ENCODE measurements around the gene NELL1.

The NELL1 gene

GRCh38 chr11:20880094-20880493 lies 210.7 kb downstream of the NELL1 start:
- DNase-seq = no peak

- no peak for DNase-seq
These were observed 212.1 kb downstream of the NELL1 start for GRCh38 chr11:20881328-20882079.

GRCh38 chr11:20887137-20887536 lies 217.8 kb downstream of the NELL1 start:
- DNase-seq = no peak

- no peak for DNase-seq
These were observed 224.9 kb downstream of the NELL1 start for GRCh38 chr11:20894296-20894695.

- DNase-seq = no peak
These were observed 240.8 kb downstream of the NELL1 start for GRCh38 chr11:20909995-20910726.

- DNase-seq = no peak
These were observed 241.3 kb downstream of the NELL1 start for GRCh38 chr11:20910733-20911132.

- no peak for DNase-seq
These were observed 242.9 kb downstream of the NELL1 start for GRCh38 chr11:20912065-20912821.

GRCh38 chr11:20912922-20913512 lies 243.6 kb downstream of the NELL1 start:
- DNase-seq = no peak

- no peak for DNase-seq
These were observed 247.9 kb downstream of the NELL1 start for GRCh38 chr11:20917306-20917705.

GRCh38 chr11:20926799-20927540 lies 257.6 kb downstream of the NELL1 start:
- DNase-seq = peak; percentile 73

GRCh38 chr11:20931029-20931428 lies 261.6 kb downstream of the NELL1 start:
- DNase-seq = no peak

GRCh38 chr11:20933086-20933485 lies 263.7 kb downstream of the NELL1 start:
- no peak for DNase-seq

GRCh38 chr11:20933958-20934357 lies 264.6 kb downstream of the NELL1 start:
- DNase-seq = no peak

- no peak for DNase-seq
These were observed 265.1 kb downstream of the NELL1 start for GRCh38 chr11:20934516-20934915.

GRCh38 chr11:20937826-20938225 lies 268.4 kb downstream of the NELL1 start:
- peak; percentile 5 for DNase-seq

GRCh38 chr11:20949585-20949984 lies 280.2 kb downstream of the NELL1 start:
- no peak for DNase-seq

- no peak for DNase-seq
These were observed 293.2 kb downstream of the NELL1 start for GRCh38 chr11:20962581-20962980.

- DNase-seq = no peak
These were observed 294.2 kb downstream of the NELL1 start for GRCh38 chr11:20963596-20963995.

GRCh38 chr11:20964985-20965384 lies 295.6 kb downstream of the NELL1 start:
- peak; percentile 16 for DNase-seq

- no peak for DNase-seq
These were observed 297.1 kb downstream of the NELL1 start for GRCh38 chr11:20966489-20966888.

- no peak for DNase-seq
These were observed 304.7 kb downstream of the NELL1 start for GRCh38 chr11:20973940-20974559.

GRCh38 chr11:20980736-20981135 lies 311.4 kb downstream of the NELL1 start:
- DNase-seq = no peak

Data from DMS79 treated with DMSO at 0.1 percent for 48 hours (cell line).